HEK293 (cell line): Measurements from ENCODE around the gene DCPS.

Experiments used
- CTCF ChIA-PET: fragments of 350-600 bp; formaldehyde crosslinking; extraction: SDS; loops from one replicate; lab custom pipeline; 2021; ENCODE audit warnings: antibody characterized with exemption; lab: Yijun Ruan, JAX
- POLR2A ChIA-PET: fragments of 300-600 bp; formaldehyde crosslinking; extraction: SDS; loops from one replicate; lab custom pipeline; 2020; ENCODE audit warnings: antibody characterized with exemption, inconsistent platforms; lab: Yijun Ruan, JAX
- H3K27ac ChIP-seq: fragments of 200-500 bp; sonication (Bioruptor generic); 2 replicates; pipeline ENCODE4 v1.5.1; 2014; ENCODE audit warnings: low read depth, low read length, control low read depth, inconsistent platforms; ENCODE audit errors: extremely low read depth
- H3K36me3 ChIP-seq, 2 experiments: fragments of 200-500 bp in 1 of 2; sonication (Bioruptor generic) in 1 of 2; 1 replicate in 1 of 2; 2 replicates in 1 of 2; pipeline ENCODE4 v1.5.1; 2014 to 2017; ENCODE audit warnings: inconsistent platforms in 2 of 2, low read length in 2 of 2; ENCODE audit not compliant: control insufficient read depth in 2 of 2, insufficient read depth in 1 of 2
- H3K4me1 ChIP-seq: fragments of 200-500 bp; sonication (Bioruptor generic); 2 replicates; pipeline ENCODE4 v1.5.1; 2014; ENCODE audit warnings: mild to moderate bottlenecking, low read length, inconsistent platforms; ENCODE audit not compliant: control insufficient read depth, insufficient read depth
- H3K4me3 ChIP-seq: 2 replicates; pipeline ENCODE4 v1.5.1; 2011; ENCODE audit warnings: low read depth, mild to moderate bottlenecking, control low read depth, low read length, moderate library complexity
- H3K9me3 ChIP-seq: fragments of 200-500 bp; sonication (Bioruptor generic); 2 replicates; pipeline ENCODE4 v1.5.1; 2014; ENCODE audit warnings: low read depth, low read length, inconsistent platforms; ENCODE audit not compliant: control insufficient read depth, insufficient read depth
- EGR2 ChIP-seq: fragments of 450-650 bp; formaldehyde crosslinking; IDR thresholded peaks from 2 replicates; pipeline ENCODE4 v1.5.1; 2016; ENCODE audit warnings: low read depth, missing biosample characterization, missing genetic modification characterization
- GFI1B ChIP-seq: fragments of 450-650 bp; formaldehyde crosslinking; IDR thresholded peaks from 2 replicates; pipeline ENCODE4 v1.5.1; 2016; ENCODE audit warnings: missing biosample characterization, missing genetic modification characterization
- GLI4 ChIP-seq: fragments of 450-650 bp; formaldehyde crosslinking; IDR thresholded peaks from 2 replicates; pipeline ENCODE4 v1.5.1; 2016; ENCODE audit warnings: missing biosample characterization, missing genetic modification characterization
- GLIS1 ChIP-seq: fragments of 450-650 bp; formaldehyde crosslinking; IDR thresholded peaks from 2 replicates; pipeline ENCODE4 v1.5.1; 2016; ENCODE audit warnings: missing biosample characterization, missing genetic modification characterization
- KLF1 ChIP-seq: fragments of 450-650 bp; formaldehyde crosslinking; IDR thresholded peaks from 2 replicates; pipeline ENCODE4 v1.5.1; 2016; ENCODE audit warnings: missing biosample characterization, missing genetic modification characterization
- KLF9 ChIP-seq: fragments of 450-650 bp; formaldehyde crosslinking; IDR thresholded peaks from 2 replicates; pipeline ENCODE4 v1.5.1; 2016; ENCODE audit warnings: missing biosample characterization, missing genetic modification characterization, low read depth
- MYNN ChIP-seq: fragments of 450-650 bp; formaldehyde crosslinking; IDR thresholded peaks from 2 replicates; pipeline ENCODE4 v1.5.1; 2016; ENCODE audit warnings: missing biosample characterization, missing genetic modification characterization, borderline replicate concordance
- SP2 ChIP-seq: fragments of 450-650 bp; formaldehyde crosslinking; IDR thresholded peaks from 2 replicates; pipeline ENCODE4 v1.5.1; 2016; ENCODE audit warnings: missing biosample characterization, missing genetic modification characterization
- SP3 ChIP-seq: fragments of 450-650 bp; formaldehyde crosslinking; IDR thresholded peaks from 2 replicates; pipeline ENCODE4 v1.5.1; 2016; ENCODE audit warnings: missing biosample characterization, missing genetic modification characterization
- TSHZ1 ChIP-seq: fragments of 450-650 bp; formaldehyde crosslinking; IDR thresholded peaks from 2 replicates; pipeline ENCODE4 v1.5.1; 2016; ENCODE audit warnings: missing biosample characterization, missing genetic modification characterization, borderline replicate concordance
- ZBTB17 ChIP-seq: fragments of 450-650 bp; formaldehyde crosslinking; IDR thresholded peaks from 2 replicates; pipeline ENCODE4 v1.5.1; 2016; ENCODE audit warnings: missing biosample characterization, missing genetic modification characterization
- ZBTB21 ChIP-seq: fragments of 450-650 bp; formaldehyde crosslinking; IDR thresholded peaks from 2 replicates; pipeline ENCODE4 v1.5.1; 2017; ENCODE audit warnings: missing biosample characterization, missing genetic modification characterization
- ZFP3 ChIP-seq: fragments of 450-650 bp; formaldehyde crosslinking; IDR thresholded peaks from 2 replicates; pipeline ENCODE4 v1.5.1; 2016; ENCODE audit warnings: low read depth, missing biosample characterization, missing genetic modification characterization
- ZNF114 ChIP-seq: fragments of 450-650 bp; formaldehyde crosslinking; IDR thresholded peaks from 2 replicates; pipeline ENCODE4 v1.5.0; 2017; ENCODE audit warnings: missing biosample characterization, missing genetic modification characterization
- ZNF132 ChIP-seq: fragments of 450-650 bp; formaldehyde crosslinking; IDR thresholded peaks from 2 replicates; pipeline ENCODE4 v1.5.1; 2017; ENCODE audit warnings: missing biosample characterization, missing genetic modification characterization, borderline replicate concordance
- ZNF211 ChIP-seq: fragments of 450-650 bp; formaldehyde crosslinking; IDR thresholded peaks from 2 replicates; pipeline ENCODE4 v1.5.1; 2016; ENCODE audit warnings: low read depth, missing biosample characterization, missing genetic modification characterization
- ZNF302 ChIP-seq: fragments of 450-650 bp; formaldehyde crosslinking; IDR thresholded peaks from 2 replicates; pipeline ENCODE4 v1.5.1; 2016; ENCODE audit warnings: missing biosample characterization, missing genetic modification characterization, low read depth
- ZNF350 ChIP-seq: fragments of 450-650 bp; formaldehyde crosslinking; IDR thresholded peaks from 2 replicates; pipeline ENCODE4 v1.5.0; 2017; ENCODE audit warnings: missing biosample characterization, mild to moderate bottlenecking, missing genetic modification characterization
- ZNF398 ChIP-seq: fragments of 450-650 bp; formaldehyde crosslinking; IDR thresholded peaks from 2 replicates; pipeline ENCODE4 v1.5.1; 2017; ENCODE audit warnings: missing biosample characterization, missing genetic modification characterization
- ZNF654 ChIP-seq: fragments of 450-650 bp; formaldehyde crosslinking; IDR thresholded peaks from 2 replicates; pipeline ENCODE4 v1.5.1; 2016; ENCODE audit warnings: low read depth, missing biosample characterization, missing genetic modification characterization
- ZNF768 ChIP-seq: fragments of 450-650 bp; formaldehyde crosslinking; IDR thresholded peaks from 2 replicates; pipeline ENCODE4 v1.5.1; 2018; ENCODE audit warnings: missing biosample characterization, mild to moderate bottlenecking, missing genetic modification characterization
- ZNF791 ChIP-seq: fragments of 450-650 bp; formaldehyde crosslinking; IDR thresholded peaks from 2 replicates; pipeline ENCODE4 v1.5.1; 2016; ENCODE audit warnings: missing biosample characterization, missing genetic modification characterization
- ZSCAN30 ChIP-seq: fragments of 450-650 bp; IDR thresholded peaks from 2 replicates; pipeline ENCODE4 v1.5.1; 2018; ENCODE audit warnings: missing biosample characterization, mild to moderate bottlenecking, missing genetic modification characterization, moderate library complexity
- TF ChIP-seq, protein P1 (sequence below): fragments of 450-650 bp; formaldehyde crosslinking; IDR thresholded peaks from 2 replicates; pipeline ENCODE4 v1.5.1; 2016; ENCODE audit warnings: missing biosample characterization, missing genetic modification characterization
- TF ChIP-seq, protein P2 (sequence below): fragments of 450-650 bp; formaldehyde crosslinking; IDR thresholded peaks from 2 replicates; pipeline ENCODE4 v1.5.1; 2017; ENCODE audit warnings: missing biosample characterization, missing genetic modification characterization
- TF ChIP-seq, protein P3 (sequence below): fragments of 450-650 bp; formaldehyde crosslinking; IDR thresholded peaks from 2 replicates; pipeline ENCODE4 v1.5.1; 2016; ENCODE audit warnings: missing biosample characterization, missing genetic modification characterization, low read depth
- TF ChIP-seq, protein P4 (sequence below): fragments of 450-650 bp; formaldehyde crosslinking; IDR thresholded peaks from 2 replicates; pipeline ENCODE4 v1.5.1; 2017; ENCODE audit warnings: missing biosample characterization, missing genetic modification characterization

DCPS gene

GRCh38 chr11:126317756-126318573 lies 14.1 kb downstream of the DCPS start:
- Histone ChIP-seq H3K4me3 (no peak overlapping the region), H3K9me3 (no peaks in the 10 kb centered on the region), H3K27ac (peak overlapping the region; percentile 31; the same call in 1 of the 2 replicates), H3K4me1 (peaks cover 9% of the 10 kb centered on the region), H3K36me3 (peaks cover 0 to 3% of the 10 kb centered on the region in 2 experiments; a peak in 1 of 3 replicates)
- CTCF ChIA-PET = interaction anchor here (0.6 to 1.8 kb wide), 8 partner anchors 7 to 672 kb away, joined by 3 to 12 read pairs (median 4); partner anchors contain the start of gene DCPS
- POLR2A ChIA-PET = interaction anchor here (1.6 to 1.9 kb wide), 2 partner anchors 36 to 38 kb away, joined by 3 to 11 read pairs; partner anchors contain the start of gene ST3GAL4
- TF ChIP-seq EGR2 (tag by site-specific recombination) (no peak), ZNF114 (tag by site-specific recombination) (no peak), ZBTB21 (tag by site-specific recombination) (no peak), ZSCAN30 (tag by site-specific recombination) (no peak), GLIS1 (peak; percentile 42; the same call in 1 of the 2 replicates), MYNN (no peak), ZNF398 (no peak), ZNF302 (tag by site-specific recombination) (no peak), ZFP3 (tag by site-specific recombination) (no peak), SP3 (tag by site-specific recombination) (no peak), ZNF350 (tag by site-specific recombination) (no peak), GFI1B (tag by site-specific recombination) (no peak), ZNF791 (tag by site-specific recombination) (no peak), KLF9 (no peak), TSHZ1 (no peak), KLF1 (peak; percentile 75), ZNF768 (no peak), ZNF654 (no peak), SP2 (no peak), ZNF211 (no peak), ZNF132 (no peak), ZBTB17 (tag by site-specific recombination) (peak; percentile 40; the same call in 1 of the 2 replicates), GLI4 (tag by site-specific recombination) (no peak)
- TF ChIP-seq, protein P1, sequence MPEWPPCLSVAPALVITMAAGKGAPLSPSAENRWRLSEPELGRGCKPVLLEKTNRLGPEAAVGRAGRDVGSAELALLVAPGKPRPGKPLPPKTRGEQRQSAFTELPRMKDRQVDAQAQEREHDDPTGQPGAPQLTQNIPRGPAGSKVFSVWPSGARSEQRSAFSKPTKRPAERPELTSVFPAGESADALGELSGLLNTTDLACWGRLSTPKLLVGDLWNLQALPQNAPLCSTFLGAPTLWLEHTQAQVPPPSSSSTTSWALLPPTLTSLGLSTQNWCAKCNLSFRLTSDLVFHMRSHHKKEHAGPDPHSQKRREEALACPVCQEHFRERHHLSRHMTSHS (tag by site-specific recombination) = no peak
- TF ChIP-seq, protein P2, sequence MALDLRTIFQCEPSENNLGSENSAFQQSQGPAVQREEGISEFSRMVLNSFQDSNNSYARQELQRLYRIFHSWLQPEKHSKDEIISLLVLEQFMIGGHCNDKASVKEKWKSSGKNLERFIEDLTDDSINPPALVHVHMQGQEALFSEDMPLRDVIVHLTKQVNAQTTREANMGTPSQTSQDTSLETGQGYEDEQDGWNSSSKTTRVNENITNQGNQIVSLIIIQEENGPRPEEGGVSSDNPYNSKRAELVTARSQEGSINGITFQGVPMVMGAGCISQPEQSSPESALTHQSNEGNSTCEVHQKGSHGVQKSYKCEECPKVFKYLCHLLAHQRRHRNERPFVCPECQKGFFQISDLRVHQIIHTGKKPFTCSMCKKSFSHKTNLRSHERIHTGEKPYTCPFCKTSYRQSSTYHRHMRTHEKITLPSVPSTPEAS (tag by site-specific recombination) = no peak
- TF ChIP-seq, protein P3, sequence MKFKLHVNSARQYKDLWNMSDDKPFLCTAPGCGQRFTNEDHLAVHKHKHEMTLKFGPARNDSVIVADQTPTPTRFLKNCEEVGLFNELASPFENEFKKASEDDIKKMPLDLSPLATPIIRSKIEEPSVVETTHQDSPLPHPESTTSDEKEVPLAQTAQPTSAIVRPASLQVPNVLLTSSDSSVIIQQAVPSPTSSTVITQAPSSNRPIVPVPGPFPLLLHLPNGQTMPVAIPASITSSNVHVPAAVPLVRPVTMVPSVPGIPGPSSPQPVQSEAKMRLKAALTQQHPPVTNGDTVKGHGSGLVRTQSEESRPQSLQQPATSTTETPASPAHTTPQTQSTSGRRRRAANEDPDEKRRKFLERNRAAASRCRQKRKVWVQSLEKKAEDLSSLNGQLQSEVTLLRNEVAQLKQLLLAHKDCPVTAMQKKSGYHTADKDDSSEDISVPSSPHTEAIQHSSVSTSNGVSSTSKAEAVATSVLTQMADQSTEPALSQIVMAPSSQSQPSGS = no peak
- TF ChIP-seq, protein P4, sequence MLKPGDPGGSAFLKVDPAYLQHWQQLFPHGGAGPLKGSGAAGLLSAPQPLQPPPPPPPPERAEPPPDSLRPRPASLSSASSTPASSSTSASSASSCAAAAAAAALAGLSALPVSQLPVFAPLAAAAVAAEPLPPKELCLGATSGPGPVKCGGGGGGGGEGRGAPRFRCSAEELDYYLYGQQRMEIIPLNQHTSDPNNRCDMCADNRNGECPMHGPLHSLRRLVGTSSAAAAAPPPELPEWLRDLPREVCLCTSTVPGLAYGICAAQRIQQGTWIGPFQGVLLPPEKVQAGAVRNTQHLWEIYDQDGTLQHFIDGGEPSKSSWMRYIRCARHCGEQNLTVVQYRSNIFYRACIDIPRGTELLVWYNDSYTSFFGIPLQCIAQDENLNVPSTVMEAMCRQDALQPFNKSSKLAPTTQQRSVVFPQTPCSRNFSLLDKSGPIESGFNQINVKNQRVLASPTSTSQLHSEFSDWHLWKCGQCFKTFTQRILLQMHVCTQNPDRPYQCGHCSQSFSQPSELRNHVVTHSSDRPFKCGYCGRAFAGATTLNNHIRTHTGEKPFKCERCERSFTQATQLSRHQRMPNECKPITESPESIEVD (tag by site-specific recombination) = no peak
